Spleen (tissue), 11 donors: ENCODE results near the gene RPN1. TPM values are rescaled to one million over a fixed set of nuclear protein-coding genes. Genes with fewer than 3 reads are reported as not detected.

Experiments used
- DNase-seq: peaks from one replicate; pipeline ENCODE4 v3.0.0-alpha.2; 2020
- H3K27ac ChIP-seq, 8 donors: fragments of 200-600 bp; sonication (generic) in 7 of 8; 1 replicate in 4 of 8; 2 replicates in 4 of 8; pipeline versions ENCODE4 v1.5.0 to v1.8.0; 2016 to 2021; ENCODE audit warnings: inconsistent platforms in 4 of 8, mild to moderate bottlenecking in 4 of 8, moderate library complexity in 1 of 8
- H3K27me3 ChIP-seq, 7 donors: fragments of 200-600 bp; sonication (generic) in 6 of 7; replicated peaks in 1 of 7; 1 replicate in 4 of 7; 2 replicates in 3 of 7; pipeline versions ENCODE4 v1.5.0 to v1.8.0; 2016 to 2021; ENCODE audit warnings: inconsistent platforms in 3 of 7, mild to moderate bottlenecking in 1 of 7
- H3K36me3 ChIP-seq, 6 donors: fragments of 200-600 bp; sonication (generic) in 5 of 6; 1 replicate in 4 of 6; 2 replicates in 2 of 6; pipeline versions ENCODE4 v1.5.0 to v1.8.0; 2016 to 2021; ENCODE audit warnings: inconsistent platforms in 2 of 6
- H3K4me1 ChIP-seq, 6 donors: fragments of 200-600 bp; sonication (generic) in 5 of 6; 1 replicate in 3 of 6; 2 replicates in 3 of 6; pipeline versions ENCODE4 v1.5.0 to v1.8.0; 2016 to 2021; ENCODE audit warnings: inconsistent platforms in 3 of 6
- H3K4me3 ChIP-seq, 8 donors: fragments of 200-600 bp; sonication (generic) in 7 of 8; 1 replicate in 4 of 8; 2 replicates in 4 of 8; pipeline versions ENCODE4 v1.5.0 to v1.8.0; 2016 to 2021; ENCODE audit warnings: inconsistent platforms in 4 of 8, mild to moderate bottlenecking in 4 of 8, moderate library complexity in 2 of 8
- H3K9me3 ChIP-seq, 8 donors: fragments of 200-600 bp; sonication (generic) in 7 of 8; 1 replicate in 4 of 8; 2 replicates in 4 of 8; pipeline versions ENCODE4 v1.5.0 to v1.8.0; 2016 to 2021; ENCODE audit warnings: inconsistent platforms in 4 of 8
- POLR2A ChIP-seq, 3 donors: fragments of 450-650 bp; IDR thresholded peaks; one replicate each; pipeline ENCODE4 v1.5.1; 2017; ENCODE audit warnings: antibody characterized with exemption in 3 of 3, mild to moderate bottlenecking in 1 of 3
- POLR2AphosphoS5 ChIP-seq, 3 donors: sonication (generic); formaldehyde crosslinking; IDR thresholded peaks; one replicate each; pipeline ENCODE4 v1.5.1; 2017; ENCODE audit warnings: antibody characterized with exemption in 3 of 3
- WGBS, 5 donors: extraction: QIAGEN DNeasy Blood & Tissue Kit in 3 of 5; methylation state at CpG; one replicate each; pipeline versions ENCODE4 v1.1.5 to v1.1.7; 2013 to 2018; 5-methylcytosine and 5-hydroxymethylcytosine counted together
- intact Hi-C: fragments of 100-400 bp; cut with DNase I; formaldehyde crosslinking; loops from one replicate; pipeline ENCODE4 v1.15.0; 2023; ENCODE audit warnings: low total_unique reads
- polyA plus RNA-seq, 3 donors: library from polyadenylated mRNA; stranded (reverse); fragments of 200-250 nt; gene quantifications; one replicate each; pipeline ENCODE4 v1.2.1, GENCODE V29; 2013
- total RNA-seq, 7 donors: library from RNA; depleted of rRNA in 3 of 7; stranded (reverse); fragments of >200 nt in 3 of 7; fragmentation: NEBNext Ultra II Directional in 4 of 7; extraction: Animal tissue kit (Norgen Biotek cat#: 25700) in 4 of 7; gene quantifications; one replicate each; pipeline versions ENCODE4 v1.1.0 to v1.2.1, GENCODE V29; 2016 to 2021
- TF ChIP-seq, protein P1 (sequence below), 11 experiments: fragments of 200-600 bp in 7 of 11; fragments of 450-650 bp in 4 of 11; sonication (generic) in 4 of 11; IDR thresholded peaks in 8 of 11; conservative IDR thresholded peaks in 3 of 11; 1 replicate in 7 of 11; 2 replicates in 4 of 11; pipeline versions ENCODE4 v1.4.0 to v1.8.0; 2016 to 2021; ENCODE audit warnings: antibody characterized with exemption in 11 of 11, inconsistent platforms in 4 of 11, mild to moderate bottlenecking in 1 of 11
- donor health status: healthy with polysubstance abuse.
- donor health status: DM: no; HTN: no; CAD: no; lungs with moderate emphysema.
- donor health status: DM: no; HTN: no; CAD: no.
- donor health status: Bipolar disorder and iron deficiency.
- donor health status: healthy.
- donor health status: DM: no; HTN: no; CAD: no.
- donor health status: DM: yes; HTN: yes; CAD: no.

The RPN1 gene
- total and polyA plus RNA-seq, 10 donors = 44.9 to 263 (median 146) TPM

DNA sequence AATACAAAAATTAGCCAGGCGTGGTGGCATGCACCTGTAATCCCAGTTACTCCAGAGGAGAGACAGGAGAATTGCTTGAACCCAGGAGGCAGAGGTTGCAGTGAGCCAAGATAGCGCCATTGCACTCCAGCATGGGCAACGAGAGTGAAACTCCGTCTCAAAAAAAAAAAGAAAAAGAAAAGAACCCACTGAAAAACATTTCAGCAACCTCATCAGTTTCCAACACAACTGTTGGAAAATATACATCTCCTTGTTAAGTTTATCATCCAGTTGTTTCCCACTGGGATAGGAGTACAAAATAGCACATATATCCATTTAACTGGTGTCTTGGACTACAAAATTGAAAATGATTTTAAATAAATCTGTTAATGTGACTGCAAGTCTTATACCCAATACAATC, 2.2 kb downstream of the RPN1 start:
- Histone ChIP-seq H3K27ac (peak overlapping the region in 2 of 8 donors; percentile 36 to 99), H3K9me3 (no peaks in the 10 kb centered on the region), H3K36me3 (peaks cover 0 to 33% (median 17%) of the 10 kb centered on the region in 6 donors), H3K4me1 (peaks cover 9 to 80% (median 43%) of the 10 kb centered on the region in 6 donors), H3K27me3 (no peaks in the 10 kb centered on the region), H3K4me3 (peak overlapping the region in 2 of 8 donors; percentile 95)
- WGBS, 5 donors = 71 to 82% (median 77%) methylated on average over 4 of the region's 4 CpGs
- no peak for TF ChIP-seq POLR2AphosphoS5 (IDR thresholded peaks at IDR 0.05)
- intact Hi-C loops = no loop called here
- no peak for DNase-seq

DNA sequence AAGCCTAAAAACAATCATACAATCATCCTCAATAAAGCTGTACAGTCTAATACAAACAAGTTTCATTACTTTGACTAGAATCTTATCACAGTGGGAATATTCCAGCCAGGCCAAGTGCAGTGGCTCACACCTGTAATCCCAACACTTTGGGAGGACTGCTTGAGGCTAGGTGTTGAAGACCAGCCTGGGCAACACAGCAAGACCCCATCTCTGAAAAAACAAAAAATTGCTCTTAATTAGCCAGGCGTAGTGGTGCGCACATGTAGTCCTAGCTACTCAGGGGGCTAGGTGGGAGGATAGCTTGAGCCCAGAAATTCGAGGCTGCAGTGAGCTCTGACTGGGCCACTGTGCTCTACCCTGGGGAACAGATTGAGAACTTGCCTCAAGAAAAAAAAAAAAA, 3.3 kb downstream of the RPN1 start:
- H3K27ac ChIP-seq = peak overlapping the region in 1 of 8 donors; percentile 0
- H3K4me1 ChIP-seq = peaks cover 9 to 74% (median 40%) of the 10 kb centered on the region in 6 donors
- no peak for DNase-seq
- H3K9me3 ChIP-seq = no peaks in the 10 kb centered on the region
- peaks cover 0 to 43% (median 27%) of the 10 kb centered on the region in 6 donors for H3K36me3 ChIP-seq
- H3K27me3 ChIP-seq = no peaks in the 10 kb centered on the region
- 86 to 94% (median 92%) methylated on average over 3 of the region's 3 CpGs for WGBS, 5 donors
- intact Hi-C loops = no loop called here
- H3K4me3 ChIP-seq = no peak overlapping the region
- TF ChIP-seq POLR2A (IDR thresholded peaks at IDR 0.05) = no peak

DNA sequence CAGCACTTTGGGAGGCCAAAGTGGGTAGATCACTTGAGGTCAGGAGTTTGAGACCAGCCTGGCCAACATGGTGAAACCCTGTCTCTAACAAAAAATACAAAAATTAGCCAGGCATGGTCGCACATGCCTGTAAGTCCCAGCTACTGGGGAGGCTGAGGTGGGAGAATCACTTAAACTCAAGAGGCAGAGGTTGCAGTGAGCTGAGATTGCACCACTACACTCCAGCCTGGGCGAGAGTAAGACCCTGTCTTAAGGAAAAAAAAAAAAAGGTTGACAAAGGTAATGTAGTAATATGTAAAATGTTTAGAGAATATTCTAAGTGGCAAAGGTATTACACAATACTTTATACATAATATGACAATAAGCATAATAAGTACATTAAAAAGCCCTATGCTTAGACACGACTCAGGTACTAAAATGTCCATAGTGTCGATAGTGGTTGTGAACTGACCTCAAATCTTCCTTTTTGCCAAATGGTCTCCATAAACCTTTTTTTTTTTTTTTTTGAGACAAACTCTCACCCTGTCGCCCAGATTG, 16.5 kb downstream of the RPN1 start:
- no peak for TF ChIP-seq POLR2A (IDR thresholded peaks at IDR 0.05)
- TF ChIP-seq, protein P1, sequence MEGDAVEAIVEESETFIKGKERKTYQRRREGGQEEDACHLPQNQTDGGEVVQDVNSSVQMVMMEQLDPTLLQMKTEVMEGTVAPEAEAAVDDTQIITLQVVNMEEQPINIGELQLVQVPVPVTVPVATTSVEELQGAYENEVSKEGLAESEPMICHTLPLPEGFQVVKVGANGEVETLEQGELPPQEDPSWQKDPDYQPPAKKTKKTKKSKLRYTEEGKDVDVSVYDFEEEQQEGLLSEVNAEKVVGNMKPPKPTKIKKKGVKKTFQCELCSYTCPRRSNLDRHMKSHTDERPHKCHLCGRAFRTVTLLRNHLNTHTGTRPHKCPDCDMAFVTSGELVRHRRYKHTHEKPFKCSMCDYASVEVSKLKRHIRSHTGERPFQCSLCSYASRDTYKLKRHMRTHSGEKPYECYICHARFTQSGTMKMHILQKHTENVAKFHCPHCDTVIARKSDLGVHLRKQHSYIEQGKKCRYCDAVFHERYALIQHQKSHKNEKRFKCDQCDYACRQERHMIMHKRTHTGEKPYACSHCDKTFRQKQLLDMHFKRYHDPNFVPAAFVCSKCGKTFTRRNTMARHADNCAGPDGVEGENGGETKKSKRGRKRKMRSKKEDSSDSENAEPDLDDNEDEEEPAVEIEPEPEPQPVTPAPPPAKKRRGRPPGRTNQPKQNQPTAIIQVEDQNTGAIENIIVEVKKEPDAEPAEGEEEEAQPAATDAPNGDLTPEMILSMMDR (IDR thresholded peaks at IDR 0.05 in 8 of 11, conservative IDR thresholded peaks at IDR 0.05 in 3 of 11) = no peak
- no peak for TF ChIP-seq POLR2AphosphoS5 (IDR thresholded peaks at IDR 0.05)
- 92 to 95% (median 93%) methylated on average over 5 of the region's 5 CpGs for WGBS, 5 donors
- Histone ChIP-seq H3K4me3 (no peak overlapping the region), H3K36me3 (peaks cover 0 to 100% (median 75%) of the 10 kb centered on the region in 6 donors), H3K27ac (no peak overlapping the region), H3K27me3 (no peaks in the 10 kb centered on the region), H3K9me3 (no peaks in the 10 kb centered on the region), H3K4me1 (peaks cover 0 to 44% (median 14%) of the 10 kb centered on the region in 6 donors)
- no peak for DNase-seq
- intact Hi-C loops = no loop called here

DNA sequence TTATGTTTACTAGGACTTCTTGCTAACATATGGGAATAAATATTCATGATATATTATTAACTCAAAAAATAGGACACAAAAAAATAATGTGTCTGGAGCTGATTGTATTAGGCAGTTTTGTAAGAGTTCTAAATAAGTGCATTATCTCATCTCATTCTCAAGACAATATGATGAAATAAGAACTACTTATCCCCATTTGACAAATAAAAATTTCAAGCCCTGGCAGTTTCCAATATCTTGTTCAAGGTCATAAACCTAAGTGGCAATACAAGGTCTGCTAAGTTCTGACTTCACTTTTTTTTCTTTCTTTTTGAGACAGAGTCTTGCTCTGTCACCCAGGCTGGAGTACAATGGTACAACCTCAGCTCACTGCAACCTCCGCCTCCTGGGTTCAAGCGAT, 18.3 kb downstream of the RPN1 start:
- H3K36me3 ChIP-seq = peaks cover 0 to 100% (median 79%) of the 10 kb centered on the region in 6 donors
- peak overlapping the region in 5 of 8 donors; percentile 9 to 57 (median 42) for H3K27ac ChIP-seq
- no peaks in the 10 kb centered on the region for H3K9me3 ChIP-seq
- intact Hi-C loops = no loop called here
- TF ChIP-seq POLR2AphosphoS5 (IDR thresholded peaks at IDR 0.05) (no peak), POLR2A (IDR thresholded peaks at IDR 0.05) (no peak)
- TF ChIP-seq, protein P1 (IDR thresholded peaks at IDR 0.05 in 8 of 11, conservative IDR thresholded peaks at IDR 0.05 in 3 of 11) = no peak
- H3K4me3 ChIP-seq = no peak overlapping the region
- no peak for DNase-seq
- WGBS, 5 donors = 94 to 98% (median 97%) methylated on average over 2 of the region's 2 CpGs
- H3K4me1 ChIP-seq = peaks cover 0 to 49% (median 18%) of the 10 kb centered on the region in 6 donors
- no peaks in the 10 kb centered on the region for H3K27me3 ChIP-seq

DNA sequence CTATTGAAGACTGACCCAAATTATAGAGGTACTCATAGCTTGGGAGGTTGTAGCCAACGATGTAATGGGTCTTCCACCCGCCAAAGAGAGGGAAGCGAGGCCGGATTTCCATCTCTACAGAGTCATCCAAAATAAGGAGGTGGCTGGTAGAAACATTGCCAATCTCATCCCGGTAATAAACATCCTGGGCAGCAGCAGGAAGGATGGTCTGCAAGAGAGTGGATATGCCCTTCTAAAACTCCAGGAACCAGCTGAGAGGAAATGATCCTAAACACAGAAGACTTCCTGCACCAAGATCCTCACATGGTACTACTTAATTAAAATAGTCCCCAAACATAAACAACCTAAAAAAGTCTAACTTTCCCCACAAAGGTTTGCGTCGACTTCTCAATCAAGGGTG, 20.7 kb downstream of the RPN1 start:
- Histone ChIP-seq H3K9me3 (no peaks in the 10 kb centered on the region), H3K27me3 (no peaks in the 10 kb centered on the region), H3K4me3 (no peak overlapping the region), H3K36me3 (peaks cover 0 to 100% (median 83%) of the 10 kb centered on the region in 6 donors), H3K4me1 (peaks cover 0 to 51% (median 19%) of the 10 kb centered on the region in 6 donors), H3K27ac (peak overlapping the region in 5 of 8 donors; percentile 11 to 55 (median 40))
- WGBS, 5 donors = 70 to 80% (median 72%) methylated on average over 7 of the region's 7 CpGs
- TF ChIP-seq POLR2AphosphoS5 (IDR thresholded peaks at IDR 0.05) = peak in 1 of 3 donors; percentile 47
- no peak for TF ChIP-seq POLR2A (IDR thresholded peaks at IDR 0.05)
- intact Hi-C loops = no loop called here
- no peak for DNase-seq
